Lung (tissue), 12 donors: ENCODE data around the gene APBB2. TPM values are rescaled to one million over a fixed set of nuclear protein-coding genes. Genes with fewer than 3 reads are reported as not detected.
A peak's percentile ranks its signal among the peaks of the same experiment; 100 is the strongest.

Experiments
- ATAC-seq: fragments of 200-7000 bp; cut with Tn5 transposase; one replicate; pipeline ENCODE4 v1.9.1; 2020; ENCODE audit warnings: moderate number of reproducible peaks; ENCODE audit not compliant: insufficient read depth, low FRiP score
- DNase-seq, 3 donors: peaks; one replicate each; pipeline ENCODE4 v3.0.0-alpha.2; 2013 to 2017
- H3K27ac ChIP-seq, 2 donors: one replicate each; pipeline ENCODE4 v1.5.1; 2013; ENCODE audit warnings: mild to moderate bottlenecking in 2 of 2, moderate library complexity in 2 of 2, control low read depth in 1 of 2, inconsistent platforms in 1 of 2, low read depth in 1 of 2, low read length in 1 of 2
- H3K27me3 ChIP-seq, 3 donors: one replicate each; pipeline ENCODE4 v1.5.1; 2013; ENCODE audit warnings: low read length in 2 of 3; ENCODE audit not compliant: control insufficient read depth in 3 of 3, insufficient read depth in 3 of 3
- H3K36me3 ChIP-seq, 4 donors: one replicate each; pipeline ENCODE4 v1.5.1; 2013; ENCODE audit warnings: low read length in 4 of 4, mild to moderate bottlenecking in 1 of 4, moderate library complexity in 1 of 4; ENCODE audit not compliant: control insufficient read depth in 4 of 4, insufficient read depth in 4 of 4
- H3K4me1 ChIP-seq, 5 donors: one replicate each; pipeline ENCODE4 v1.5.1; 2013; ENCODE audit warnings: low read length in 5 of 5, mild to moderate bottlenecking in 2 of 5, moderate library complexity in 1 of 5; ENCODE audit not compliant: control insufficient read depth in 5 of 5, insufficient read depth in 5 of 5
- H3K4me3 ChIP-seq: one replicate; pipeline ENCODE4 v1.5.1; 2013; ENCODE audit warnings: mild to moderate bottlenecking, control low read depth, moderate library complexity
- H3K9ac ChIP-seq, 2 donors: one replicate each; pipeline ENCODE4 v1.5.1; 2013; ENCODE audit warnings: low read length in 2 of 2, control low read depth in 1 of 2; ENCODE audit not compliant: insufficient read depth in 1 of 2
- H3K9me3 ChIP-seq, 4 donors: one replicate each; pipeline ENCODE4 v1.5.1; 2013; ENCODE audit warnings: low read length in 3 of 4, mild to moderate bottlenecking in 1 of 4, moderate library complexity in 1 of 4; ENCODE audit not compliant: control insufficient read depth in 4 of 4, insufficient read depth in 3 of 4
- CTCF ChIP-seq: IDR thresholded peaks from 2 replicates; pipeline ENCODE4 v1.5.1; 2012; ENCODE audit warnings: mild to moderate bottlenecking; ENCODE audit errors: control extremely low read depth, extremely low read depth
- WGBS, 2 donors: extraction: QIAGEN DNeasy Blood & Tissue Kit; methylation state at CpG; one replicate each; pipeline ENCODE4 v1.1.7; 2013; 5-methylcytosine and 5-hydroxymethylcytosine counted together
- polyA plus RNA-seq, 2 donors: library from polyadenylated mRNA; stranded (reverse); fragments of 200-250 nt; gene quantifications; one replicate each; pipeline ENCODE4 v1.2.1, GENCODE V29; 2013
- total RNA-seq, 2 donors: library from RNA; depleted of rRNA in 1 of 2; stranded (reverse); fragments of >200 nt in 1 of 2; gene quantifications; one replicate each; pipeline ENCODE4 v1.2.1, GENCODE V29; 2014 to 2021
- donor health status: control.
- donor health status: control.
- donor health status: Bipolar disorder and iron deficiency.
- donor health status: healthy.
- donor health status: DM: yes; HTN: yes; CAD: no.

Gene APBB2
- total and polyA plus RNA-seq, 4 donors, result 13.3 to 99.0 (median 40.4) TPM

DNA sequence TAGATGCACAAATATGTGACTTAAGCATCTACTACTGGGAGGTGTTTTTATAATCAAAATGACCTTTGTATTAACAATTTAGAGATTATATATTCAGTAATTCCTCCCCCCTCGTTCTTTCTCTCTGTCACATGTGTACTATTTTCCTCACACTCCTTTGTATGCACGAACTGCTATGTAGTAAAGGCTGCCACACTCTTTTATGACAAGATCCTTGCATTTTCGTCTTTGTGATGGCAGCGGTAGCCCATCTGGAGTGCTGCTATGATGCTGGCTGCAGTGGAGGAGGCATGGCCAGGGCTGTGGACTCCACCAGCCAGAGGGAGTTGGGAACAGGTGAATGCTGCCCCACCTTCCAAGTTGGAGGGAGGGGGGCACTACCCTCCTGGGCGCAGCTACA, 248.3 kb downstream of the APBB2 start:
- Histone ChIP-seq H3K4me3 (no peak overlapping the region), H3K9me3 (no peaks in the 10 kb centered on the region), H3K27me3 (no peaks in the 10 kb centered on the region), H3K4me1 (peaks cover 5 to 31% (median 21%) of the 10 kb centered on the region in 5 donors), H3K27ac (no peak overlapping the region), H3K36me3 (no peaks in the 10 kb centered on the region), H3K9ac (no peak overlapping the region)
- ATAC-seq (no peak), DNase-seq (peak; percentile 19 to 70 (median 61))
- TF ChIP-seq CTCF, result no peak
- WGBS, 2 donors, result 88 to 91% methylated on average over 5 of the region's 5 CpGs

GRCh38 chr4:40963897-40964478, 250.4 kb downstream of the APBB2 start:
- Histone ChIP-seq H3K27ac (no peak overlapping the region), H3K4me3 (no peak overlapping the region), H3K9ac (no peak overlapping the region), H3K9me3 (peaks cover 0 to 3% (median 0%) of the 10 kb centered on the region in 4 donors), H3K27me3 (no peaks in the 10 kb centered on the region), H3K36me3 (no peaks in the 10 kb centered on the region), H3K4me1 (peaks cover 5 to 31% (median 21%) of the 10 kb centered on the region in 5 donors)
- TF ChIP-seq CTCF, result no peak
- ATAC-seq (no peak), DNase-seq (no peak)
- 93 to 95% methylated on average over 1 of the region's 1 CpG for WGBS, 2 donors

DNA sequence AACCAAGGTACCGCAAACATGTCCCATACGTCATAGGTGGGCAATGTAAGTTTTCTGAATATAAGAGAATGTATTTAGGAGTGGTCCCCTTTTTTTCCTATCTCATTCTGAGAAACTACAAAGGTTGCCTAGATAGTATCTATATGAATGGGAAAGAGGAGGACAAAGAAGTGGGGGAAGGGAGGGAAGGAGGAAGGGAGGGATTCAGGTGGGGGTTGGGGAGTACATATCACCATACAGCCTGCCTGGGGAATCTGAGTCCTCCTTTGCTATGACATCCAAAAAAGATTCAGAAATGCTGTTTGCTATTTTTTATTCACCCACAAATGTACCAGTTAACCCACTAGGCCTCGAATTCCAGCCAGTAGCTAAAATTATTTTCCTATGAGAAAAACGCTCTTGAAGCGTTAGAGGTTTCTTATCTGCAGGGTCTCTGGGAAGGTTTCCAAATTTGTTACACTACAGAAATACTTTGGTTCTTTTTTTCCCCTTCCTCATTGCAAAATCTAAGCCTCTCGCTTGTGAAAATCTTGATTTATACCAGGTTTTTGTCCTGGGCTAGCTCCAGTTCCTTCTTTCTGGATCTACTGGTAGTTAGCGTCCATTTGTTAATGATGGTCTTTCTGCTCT, 251.7 kb downstream of the APBB2 start:
- no peak for ATAC-seq
- peaks cover 5 to 31% (median 15%) of the 10 kb centered on the region in 5 donors for H3K4me1 ChIP-seq
- WGBS, 2 donors, result 62 to 70% methylated on average over 7 of the region's 7 CpGs
- peak in 2 of 3 donors; percentile 94 to 97 for DNase-seq
- H3K9ac ChIP-seq, result no peak overlapping the region
- no peaks in the 10 kb centered on the region for H3K36me3 ChIP-seq
- no peaks in the 10 kb centered on the region for H3K27me3 ChIP-seq
- no peak for TF ChIP-seq CTCF
- peaks cover 0 to 3% (median 0%) of the 10 kb centered on the region in 4 donors for H3K9me3 ChIP-seq
- no peak overlapping the region for H3K4me3 ChIP-seq
- H3K27ac ChIP-seq, result no peak overlapping the region
